HG02970 (cell line): ENCODE results near the gene ETHE1.

Experiments
- ATAC-seq: cut with Tn5 transposase; IDR thresholded peaks from one replicate; pipeline ENCODE4 v1.9.1; 2021; ENCODE audit warnings: mild to moderate bottlenecking, moderate library complexity, moderate number of reproducible peaks; ENCODE audit not compliant: unreplicated experiment, low FRiP score

Gene ETHE1

DNA sequence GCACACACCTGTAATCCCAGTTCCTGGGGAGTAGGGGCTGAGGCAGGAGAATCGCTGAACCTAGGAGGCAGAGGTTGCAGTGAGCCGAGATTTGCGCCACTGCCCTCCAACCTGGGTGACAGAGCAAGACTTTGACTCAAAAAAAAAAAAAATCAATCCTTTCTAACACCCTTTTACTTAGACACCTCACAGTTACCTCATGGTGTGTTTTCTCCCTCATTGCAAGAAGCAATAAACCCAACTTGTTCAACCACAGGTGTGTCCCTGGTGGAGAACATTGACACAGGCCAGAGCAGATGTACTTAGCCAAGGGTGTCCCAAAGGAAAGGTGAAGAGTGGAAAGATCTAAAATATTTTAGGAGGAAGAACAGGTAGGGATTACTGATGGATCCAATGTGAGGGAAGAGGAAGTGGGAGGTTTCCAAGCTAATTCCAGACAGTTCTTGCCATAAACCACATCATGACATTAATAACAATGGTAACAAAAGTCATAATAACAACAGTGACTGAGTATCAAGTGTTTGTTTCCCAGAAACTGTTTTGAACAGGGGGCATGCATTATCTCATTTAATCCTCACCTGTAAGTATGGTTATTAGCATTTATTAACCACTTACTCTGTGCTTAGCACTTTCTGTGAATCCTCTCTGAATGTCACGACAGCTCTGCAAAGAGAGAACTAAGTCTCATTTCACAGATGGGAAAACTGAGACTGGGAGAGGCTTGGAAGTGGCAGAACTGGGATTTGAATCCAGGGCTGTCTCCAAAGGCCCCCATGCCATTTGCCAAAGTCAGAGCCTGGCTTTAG is 58.4 kb downstream of the ETHE1 start:
- no peak for ATAC-seq

DNA sequence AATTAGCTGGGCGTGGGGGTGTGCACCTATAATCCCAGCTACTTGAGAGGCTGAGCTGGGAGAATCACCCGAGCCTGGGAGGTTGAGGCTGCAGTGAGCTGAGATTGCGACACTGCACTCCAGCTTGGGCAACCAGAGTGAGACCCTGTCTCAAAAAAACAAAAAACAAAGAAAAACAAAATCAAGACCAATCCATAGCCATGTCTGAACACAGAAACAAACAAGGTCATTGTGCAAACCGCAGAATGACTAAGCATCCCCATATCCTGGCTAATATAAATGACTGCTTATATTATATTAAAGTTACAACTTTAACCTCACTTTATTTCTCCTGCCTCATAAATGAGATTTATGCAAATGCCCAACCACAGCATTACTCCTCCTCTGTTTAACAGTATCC is 59.3 kb downstream of the ETHE1 start:
- no peak for ATAC-seq

DNA sequence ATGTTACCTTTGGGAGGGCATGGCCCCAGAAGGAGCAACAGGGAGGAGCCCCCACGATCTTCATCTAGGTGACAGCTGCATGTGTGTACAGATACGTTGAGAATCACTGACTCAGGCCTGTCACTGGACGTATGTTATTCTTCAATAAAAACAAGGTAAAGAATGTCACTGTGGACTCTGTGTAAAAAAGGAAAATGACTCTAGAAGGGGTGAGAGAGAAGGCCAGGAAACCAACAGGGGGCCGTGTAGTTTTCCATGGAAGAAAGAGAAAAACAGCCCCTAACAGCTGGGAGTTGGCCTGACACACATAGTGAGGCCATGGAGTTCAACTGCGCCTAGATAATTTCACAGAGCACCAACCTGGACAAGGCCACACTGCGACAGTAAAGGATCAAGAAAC is 59.7 kb downstream of the ETHE1 start:
- no peak for ATAC-seq

DNA sequence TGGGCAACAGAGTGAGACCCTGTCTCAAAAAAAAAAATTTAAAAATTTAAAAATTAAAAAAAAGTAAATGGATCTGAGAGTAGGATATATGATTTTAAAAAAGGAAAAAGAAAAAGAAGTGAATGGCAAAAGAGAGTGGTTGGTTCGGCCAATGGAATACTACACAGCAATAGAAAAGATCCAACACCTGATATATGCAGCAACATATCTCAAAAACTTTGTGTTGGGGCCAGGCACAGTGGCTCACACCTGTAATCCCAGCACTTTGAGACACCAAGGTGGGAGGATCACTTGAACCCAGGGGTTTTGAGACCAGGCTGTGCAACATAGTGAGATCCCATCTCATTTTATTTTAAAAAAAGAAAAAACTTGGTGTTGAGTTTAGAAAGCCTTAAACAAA is 60.2 kb downstream of the ETHE1 start:
- no peak for ATAC-seq

DNA sequence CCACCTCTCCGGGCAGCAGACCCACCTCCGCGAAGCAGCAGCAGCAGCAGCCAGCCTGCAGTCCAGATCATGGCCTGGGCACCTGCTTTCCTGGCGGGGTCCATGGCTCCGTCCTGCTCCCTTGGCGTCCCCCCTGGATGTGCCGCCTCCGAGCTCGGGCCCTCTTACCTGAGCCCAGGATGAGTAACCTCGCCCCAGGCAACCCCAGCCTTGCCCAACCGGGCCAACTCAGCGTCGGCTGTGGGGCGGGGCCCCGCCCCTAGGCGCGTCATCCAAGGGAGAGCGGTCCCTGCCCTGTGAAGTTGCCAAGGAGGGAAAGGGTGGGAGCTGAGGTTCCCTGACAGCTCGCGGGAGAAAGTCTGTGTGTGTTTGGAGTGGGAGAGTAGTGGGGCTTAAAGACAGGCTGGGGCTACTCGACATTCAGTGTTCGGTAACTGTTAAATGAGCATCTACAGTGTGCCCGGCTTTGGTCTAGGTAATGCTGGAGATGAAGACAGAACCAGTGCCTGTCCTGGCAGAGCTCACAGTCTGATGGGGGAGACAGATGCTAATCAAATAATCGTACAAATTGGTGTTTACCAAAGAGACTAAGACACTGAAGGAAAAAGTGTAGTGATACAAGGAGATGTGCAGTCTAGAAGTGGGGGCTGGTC is 61.4 kb downstream of the ETHE1 start, which contains the start of gene LYPD3:
LYPD3 (minus strand) TSS at position 141 of the 653 bp plus-strand sequence; CDS start at position 104, 37 bp downstream.
- no peak for ATAC-seq

DNA sequence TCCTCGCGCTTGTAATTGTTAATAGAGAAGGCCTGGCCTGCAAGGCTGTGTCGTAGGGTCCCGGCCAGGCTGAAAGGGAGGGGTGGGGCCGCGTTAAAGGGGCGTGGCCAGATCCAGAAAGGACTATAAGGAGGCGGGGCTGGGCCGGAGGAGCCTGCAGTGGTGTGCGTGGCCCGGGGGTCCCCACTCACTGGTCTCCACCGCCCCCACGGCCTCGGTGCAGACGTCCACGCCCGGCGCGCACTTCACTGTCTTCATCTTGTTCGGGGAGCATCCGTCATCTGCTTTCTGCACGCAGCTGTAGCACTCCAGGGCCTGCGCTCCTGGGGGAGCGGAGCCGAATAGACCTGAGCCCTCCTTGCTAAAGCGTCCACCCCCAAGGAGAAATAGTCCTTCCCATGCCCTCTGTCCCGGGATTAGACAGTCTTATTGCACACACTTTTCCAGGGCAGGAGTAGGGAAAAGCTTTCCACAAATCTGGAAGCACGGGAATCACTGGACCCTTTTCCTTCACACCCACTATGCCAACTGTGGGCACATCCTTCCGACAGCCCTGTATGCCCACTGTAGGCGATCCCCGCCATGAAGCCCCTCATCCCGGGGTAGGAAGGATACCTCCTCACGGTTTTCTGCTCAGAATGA is 62.7 kb downstream of the ETHE1 start:
- peak; percentile 36 for ATAC-seq

DNA sequence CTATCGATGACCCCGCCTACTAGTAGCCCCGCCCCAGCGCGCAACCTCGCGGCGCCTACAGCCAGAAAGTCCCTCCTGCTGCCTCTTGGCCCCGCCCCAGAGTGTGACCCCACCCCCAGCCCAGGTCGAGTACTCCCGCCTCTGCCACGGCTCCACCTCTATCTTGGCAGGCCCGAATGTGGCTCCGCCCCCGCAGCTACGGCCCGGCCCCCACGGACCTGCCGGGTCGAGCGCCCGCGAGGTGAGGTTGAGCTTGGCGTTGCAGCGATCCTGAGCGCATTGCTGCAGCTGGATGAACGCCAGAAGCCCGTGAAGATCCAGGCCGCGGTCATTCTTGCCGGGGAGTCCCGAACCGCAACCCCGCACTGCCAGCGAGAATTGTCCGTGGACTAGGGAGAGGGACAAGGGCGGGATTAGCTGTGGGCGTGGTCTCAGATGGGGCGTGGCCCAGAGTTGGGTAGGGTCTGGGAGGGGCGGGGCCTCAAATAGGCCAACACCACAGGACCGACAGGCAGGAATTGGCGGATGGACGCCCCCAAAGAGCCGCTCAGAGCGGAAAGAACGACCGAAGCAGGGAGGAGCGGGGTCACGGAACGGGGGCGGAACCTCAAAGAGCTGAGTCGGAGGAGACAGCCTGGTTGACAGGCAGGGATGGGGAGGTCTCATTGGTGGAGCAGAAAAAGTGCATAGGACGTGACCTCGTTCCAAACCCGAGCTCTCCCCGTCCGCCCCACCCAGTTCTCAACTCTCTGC is 63.4 kb downstream of the ETHE1 start:
- ATAC-seq: peak; percentile 81

DNA sequence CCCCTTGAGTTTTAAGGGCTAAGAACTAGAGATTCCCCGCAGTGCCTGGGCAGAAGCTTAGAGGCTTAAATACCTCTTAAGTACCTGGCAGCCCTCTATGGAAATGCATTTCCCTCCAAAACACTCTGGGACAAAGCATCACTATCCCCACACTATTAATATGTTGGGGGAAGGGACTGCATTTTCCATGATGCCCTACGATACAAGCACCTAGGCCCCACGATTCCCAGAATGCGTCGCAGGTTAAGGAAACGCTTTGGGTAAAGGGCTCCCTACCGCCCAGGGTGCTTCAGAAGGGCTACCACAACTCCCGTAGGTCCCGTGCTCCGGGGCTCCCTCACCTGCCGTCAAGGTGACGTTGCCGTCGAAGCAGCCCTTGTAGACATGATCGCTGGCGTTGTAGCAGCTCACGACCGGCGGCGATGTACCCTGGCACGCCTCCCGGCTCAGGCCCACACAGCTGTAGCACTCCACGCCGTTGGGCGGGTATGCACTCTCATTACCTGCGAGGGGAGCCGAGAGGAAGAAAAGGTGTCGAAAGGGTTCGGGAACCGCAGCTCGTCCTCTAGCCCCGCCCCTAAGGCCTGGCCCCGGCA is 64.1 kb downstream of the ETHE1 start:
- peak; percentile 2 for ATAC-seq

DNA sequence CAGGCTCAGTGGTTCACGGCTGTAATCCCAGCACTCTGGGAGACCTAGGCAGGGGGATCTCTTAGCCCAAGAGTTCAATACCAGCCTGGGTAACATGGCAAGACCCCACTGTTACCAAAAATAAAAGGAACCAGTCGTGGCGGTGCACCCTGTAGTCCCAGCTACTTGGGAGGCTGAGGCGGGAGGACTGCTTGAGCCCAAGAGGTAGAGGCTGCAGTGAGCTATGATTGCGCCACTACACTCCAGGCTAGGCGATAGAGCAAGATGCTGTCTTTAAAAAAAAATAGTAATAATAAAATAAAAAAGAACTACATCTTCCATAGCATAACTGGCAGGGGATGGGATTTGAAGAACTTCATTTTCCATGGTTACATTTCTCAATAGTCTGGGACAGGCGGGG is 64.6 kb downstream of the ETHE1 start:
- no peak for ATAC-seq

DNA sequence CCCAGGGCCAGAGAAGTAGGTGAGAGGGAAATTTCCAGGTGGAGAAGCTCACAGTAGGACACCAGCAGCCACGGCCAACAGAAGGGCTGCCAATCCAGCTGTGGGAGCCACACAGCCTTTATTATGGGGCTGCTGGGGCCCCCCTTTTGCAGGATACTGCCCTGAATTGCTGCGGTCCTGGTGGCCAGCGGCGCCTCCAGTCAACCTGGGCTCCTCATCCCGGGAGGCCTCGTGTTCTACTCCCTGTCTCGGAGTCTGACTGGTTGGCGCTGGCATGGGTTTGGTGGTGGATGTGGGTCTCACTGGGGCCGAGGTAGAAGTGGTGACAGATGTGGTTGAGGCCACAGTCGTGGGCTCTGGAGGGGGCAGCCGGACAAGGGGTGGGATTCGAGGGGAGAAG is 65.7 kb downstream of the ETHE1 start:
- no peak for ATAC-seq

DNA sequence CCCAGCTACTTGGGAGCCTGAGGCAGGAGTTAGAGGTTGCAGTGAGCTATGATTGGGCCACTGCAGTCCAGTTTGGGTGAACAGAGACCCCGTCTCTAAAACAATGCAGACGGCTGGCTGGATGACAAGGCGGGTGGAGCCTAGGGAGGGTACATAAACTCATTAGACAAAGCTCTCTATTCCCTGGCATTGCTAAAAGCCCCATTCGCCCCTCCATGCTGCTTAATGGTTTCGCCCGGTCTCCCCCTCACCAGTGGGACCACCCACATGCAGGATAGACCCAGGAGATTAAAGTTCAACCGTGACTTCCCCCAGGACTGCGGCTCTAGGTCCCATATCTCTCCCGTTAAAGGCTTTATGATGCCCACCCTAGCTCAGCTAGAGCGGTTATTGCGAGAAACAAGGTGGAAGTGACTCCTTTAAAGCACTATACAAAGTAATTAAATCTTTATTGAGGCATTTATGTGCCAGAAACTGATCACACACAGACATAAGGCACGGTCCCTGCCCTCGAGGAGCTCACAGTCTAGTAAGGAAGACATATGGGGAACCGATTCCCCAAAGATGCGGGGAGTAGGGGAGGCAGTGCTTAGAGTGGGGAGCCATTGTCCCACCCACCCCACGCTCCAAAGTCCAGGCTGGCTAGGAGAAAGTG is 66.5 kb downstream of the ETHE1 start:
- ATAC-seq: no peak

DNA sequence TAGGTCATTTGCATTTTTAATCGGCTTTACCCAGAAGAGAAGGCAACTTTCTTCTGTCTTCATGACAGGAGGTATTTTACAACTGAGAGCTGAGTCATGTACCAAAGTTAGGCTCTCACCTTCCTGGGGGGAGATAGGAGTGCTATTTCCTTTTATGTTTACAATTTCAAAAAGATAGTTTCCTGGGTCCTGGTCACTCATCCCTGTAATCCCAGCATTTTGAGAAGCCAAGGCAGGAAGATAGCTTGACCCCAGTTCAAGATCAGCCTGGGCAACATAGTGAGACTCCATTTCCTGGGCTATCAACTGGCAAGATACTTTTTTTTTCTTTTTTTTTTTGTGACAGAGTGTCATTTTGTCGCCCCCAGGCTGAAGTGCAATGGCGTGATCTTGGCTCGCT is 69.2 kb downstream of the ETHE1 start:
- ATAC-seq: no peak
